Measurements from ENCODE around the gene RBM47. TPM values are rescaled to one million over a fixed set of nuclear protein-coding genes. Genes with fewer than 3 reads are reported as not detected.
A peak's percentile ranks its signal among the peaks of the same experiment; 100 is the strongest.

RBM47 gene
- total RNA-seq, 1 donor from 2014 or later = 105 TPM

DNA sequence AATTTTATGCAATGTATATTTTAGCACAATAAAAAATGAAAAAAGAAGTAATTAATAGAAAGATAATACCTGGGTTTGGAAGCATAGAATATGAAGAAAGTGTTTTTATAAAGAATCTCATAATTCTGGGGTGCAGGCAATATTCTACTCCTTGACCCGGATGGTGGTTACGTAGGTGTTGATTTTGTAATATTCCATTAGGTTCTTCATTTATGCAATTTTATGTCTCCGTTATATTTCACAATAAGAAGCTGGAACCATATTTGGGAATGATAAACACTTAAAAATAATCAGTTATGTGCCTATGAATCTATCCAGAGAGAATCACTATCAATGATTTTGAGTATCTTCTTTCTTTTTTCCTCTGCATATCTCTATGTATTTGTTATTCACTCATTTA lies 256.0 kb downstream of the RBM47 start:
- TF ChIP-seq, protein P1, sequence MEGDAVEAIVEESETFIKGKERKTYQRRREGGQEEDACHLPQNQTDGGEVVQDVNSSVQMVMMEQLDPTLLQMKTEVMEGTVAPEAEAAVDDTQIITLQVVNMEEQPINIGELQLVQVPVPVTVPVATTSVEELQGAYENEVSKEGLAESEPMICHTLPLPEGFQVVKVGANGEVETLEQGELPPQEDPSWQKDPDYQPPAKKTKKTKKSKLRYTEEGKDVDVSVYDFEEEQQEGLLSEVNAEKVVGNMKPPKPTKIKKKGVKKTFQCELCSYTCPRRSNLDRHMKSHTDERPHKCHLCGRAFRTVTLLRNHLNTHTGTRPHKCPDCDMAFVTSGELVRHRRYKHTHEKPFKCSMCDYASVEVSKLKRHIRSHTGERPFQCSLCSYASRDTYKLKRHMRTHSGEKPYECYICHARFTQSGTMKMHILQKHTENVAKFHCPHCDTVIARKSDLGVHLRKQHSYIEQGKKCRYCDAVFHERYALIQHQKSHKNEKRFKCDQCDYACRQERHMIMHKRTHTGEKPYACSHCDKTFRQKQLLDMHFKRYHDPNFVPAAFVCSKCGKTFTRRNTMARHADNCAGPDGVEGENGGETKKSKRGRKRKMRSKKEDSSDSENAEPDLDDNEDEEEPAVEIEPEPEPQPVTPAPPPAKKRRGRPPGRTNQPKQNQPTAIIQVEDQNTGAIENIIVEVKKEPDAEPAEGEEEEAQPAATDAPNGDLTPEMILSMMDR (IDR thresholded peaks at IDR 0.05) = no peak
- no peaks in the 10 kb centered on the region for H3K9me3 ChIP-seq
- no peaks in the 10 kb centered on the region for H3K27me3 ChIP-seq
- no peak overlapping the region for H3K4me3 ChIP-seq
- H3K27ac ChIP-seq = no peak overlapping the region
- intact Hi-C loops (cut with DNase I) = no loop called here
- H3K36me3 ChIP-seq = no peaks in the 10 kb centered on the region
- ATAC-seq = no peak
- no peak for DNase-seq
- H3K4me1 ChIP-seq = no peaks in the 10 kb centered on the region

Small RNA genes within 50 kb of the gene (microRNA-seq; reads per million reads assigned to microRNA genes)
- gene MIR4802 (ENCODE audit: borderline microRNAs expressed) = 2.1 reads per million, percentile 11 among the genes with 10 or more reads in this experiment

Other genes with a start within 250 kb of the RBM47 start
- gene NSUN7, start 120.1 kb upstream of the RBM47 start, total RNA-seq = 5.7 TPM

All from upper lobe of right lung (tissue), 1 donor.